HL-60 (cell line): ENCODE data around the gene CAMSAP1.

Experiments
- DNase-seq, 2 experiments: peaks; one replicate each; pipeline ENCODE4 v3.0.0-alpha.2; 2010 to 2020; ENCODE audit warnings: low read depth in 1 of 2, low spot score in 1 of 2
- H3K27ac ChIP-seq: fragments of 250-450 bp; sonication (Bioruptor Pico); replicated peaks from 2 replicates; pipeline ENCODE4 v1.5.1; 2020; ENCODE audit warnings: mild to moderate bottlenecking, moderate library complexity
- H3K27me3 ChIP-seq: fragments of 250-450 bp; sonication (Bioruptor Pico); 2 replicates; pipeline ENCODE4 v1.5.1; 2021; ENCODE audit warnings: mild to moderate bottlenecking, moderate library complexity; ENCODE audit not compliant: insufficient read depth, poor library complexity, severe bottlenecking
- H3K4me3 ChIP-seq: replicated peaks from 2 replicates; pipeline ENCODE4 v1.5.1; 2011; ENCODE audit warnings: mild to moderate bottlenecking, control low read depth, low read length; ENCODE audit not compliant: insufficient read depth
- GABPA ChIP-seq: IDR thresholded peaks from 2 replicates; pipeline ENCODE4 v1.6.1; 2012; ENCODE audit warnings: low read depth
- POLR2AphosphoS5 ChIP-seq: IDR thresholded peaks from 2 replicates; pipeline ENCODE4 v1.6.1; 2012; ENCODE audit warnings: low read depth
- SPI1 ChIP-seq: IDR thresholded peaks from 2 replicates; pipeline ENCODE4 v1.6.1; 2012; ENCODE audit warnings: low read depth, mild to moderate bottlenecking, borderline replicate concordance
- TF ChIP-seq, protein P1 (sequence below): IDR thresholded peaks from 2 replicates; pipeline ENCODE4 v1.6.1; 2012; ENCODE audit warnings: low read depth; ENCODE audit not compliant: insufficient replicate concordance
- TF ChIP-seq, protein P2 (sequence below): IDR thresholded peaks from one replicate; pipeline ENCODE4 v1.5.1; 2011; ENCODE audit warnings: low read length, control low read depth, inconsistent platforms; ENCODE audit not compliant: insufficient read depth

The CAMSAP1 gene

GRCh38 chr9:135761150-135761844 lies 146.0 kb downstream of the CAMSAP1 start:
- TF ChIP-seq, protein P1, sequence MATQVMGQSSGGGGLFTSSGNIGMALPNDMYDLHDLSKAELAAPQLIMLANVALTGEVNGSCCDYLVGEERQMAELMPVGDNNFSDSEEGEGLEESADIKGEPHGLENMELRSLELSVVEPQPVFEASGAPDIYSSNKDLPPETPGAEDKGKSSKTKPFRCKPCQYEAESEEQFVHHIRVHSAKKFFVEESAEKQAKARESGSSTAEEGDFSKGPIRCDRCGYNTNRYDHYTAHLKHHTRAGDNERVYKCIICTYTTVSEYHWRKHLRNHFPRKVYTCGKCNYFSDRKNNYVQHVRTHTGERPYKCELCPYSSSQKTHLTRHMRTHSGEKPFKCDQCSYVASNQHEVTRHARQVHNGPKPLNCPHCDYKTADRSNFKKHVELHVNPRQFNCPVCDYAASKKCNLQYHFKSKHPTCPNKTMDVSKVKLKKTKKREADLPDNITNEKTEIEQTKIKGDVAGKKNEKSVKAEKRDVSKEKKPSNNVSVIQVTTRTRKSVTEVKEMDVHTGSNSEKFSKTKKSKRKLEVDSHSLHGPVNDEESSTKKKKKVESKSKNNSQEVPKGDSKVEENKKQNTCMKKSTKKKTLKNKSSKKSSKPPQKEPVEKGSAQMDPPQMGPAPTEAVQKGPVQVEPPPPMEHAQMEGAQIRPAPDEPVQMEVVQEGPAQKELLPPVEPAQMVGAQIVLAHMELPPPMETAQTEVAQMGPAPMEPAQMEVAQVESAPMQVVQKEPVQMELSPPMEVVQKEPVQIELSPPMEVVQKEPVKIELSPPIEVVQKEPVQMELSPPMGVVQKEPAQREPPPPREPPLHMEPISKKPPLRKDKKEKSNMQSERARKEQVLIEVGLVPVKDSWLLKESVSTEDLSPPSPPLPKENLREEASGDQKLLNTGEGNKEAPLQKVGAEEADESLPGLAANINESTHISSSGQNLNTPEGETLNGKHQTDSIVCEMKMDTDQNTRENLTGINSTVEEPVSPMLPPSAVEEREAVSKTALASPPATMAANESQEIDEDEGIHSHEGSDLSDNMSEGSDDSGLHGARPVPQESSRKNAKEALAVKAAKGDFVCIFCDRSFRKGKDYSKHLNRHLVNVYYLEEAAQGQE, result no peak
- no peak for TF ChIP-seq GABPA
- TF ChIP-seq, protein P2, sequence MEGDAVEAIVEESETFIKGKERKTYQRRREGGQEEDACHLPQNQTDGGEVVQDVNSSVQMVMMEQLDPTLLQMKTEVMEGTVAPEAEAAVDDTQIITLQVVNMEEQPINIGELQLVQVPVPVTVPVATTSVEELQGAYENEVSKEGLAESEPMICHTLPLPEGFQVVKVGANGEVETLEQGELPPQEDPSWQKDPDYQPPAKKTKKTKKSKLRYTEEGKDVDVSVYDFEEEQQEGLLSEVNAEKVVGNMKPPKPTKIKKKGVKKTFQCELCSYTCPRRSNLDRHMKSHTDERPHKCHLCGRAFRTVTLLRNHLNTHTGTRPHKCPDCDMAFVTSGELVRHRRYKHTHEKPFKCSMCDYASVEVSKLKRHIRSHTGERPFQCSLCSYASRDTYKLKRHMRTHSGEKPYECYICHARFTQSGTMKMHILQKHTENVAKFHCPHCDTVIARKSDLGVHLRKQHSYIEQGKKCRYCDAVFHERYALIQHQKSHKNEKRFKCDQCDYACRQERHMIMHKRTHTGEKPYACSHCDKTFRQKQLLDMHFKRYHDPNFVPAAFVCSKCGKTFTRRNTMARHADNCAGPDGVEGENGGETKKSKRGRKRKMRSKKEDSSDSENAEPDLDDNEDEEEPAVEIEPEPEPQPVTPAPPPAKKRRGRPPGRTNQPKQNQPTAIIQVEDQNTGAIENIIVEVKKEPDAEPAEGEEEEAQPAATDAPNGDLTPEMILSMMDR, result no peak
- no peak for TF ChIP-seq SPI1
- TF ChIP-seq POLR2AphosphoS5, result no peak
- Histone ChIP-seq H3K4me3 (no peak overlapping the region), H3K27ac (no peak overlapping the region), H3K27me3 (no peaks in the 10 kb centered on the region)
- no peak for DNase-seq

- Histone ChIP-seq H3K27ac (no peak overlapping the region), H3K4me3 (no peak overlapping the region), H3K27me3 (no peaks in the 10 kb centered on the region)
- no peak for DNase-seq
- TF ChIP-seq GABPA, result no peak
- no peak for TF ChIP-seq POLR2AphosphoS5
- TF ChIP-seq, protein P1, result no peak
- TF ChIP-seq, protein P2, result no peak
- TF ChIP-seq SPI1, result no peak
Observed at GRCh38 chr9:135760465-135760864, 146.9 kb downstream of the CAMSAP1 start.

DNA sequence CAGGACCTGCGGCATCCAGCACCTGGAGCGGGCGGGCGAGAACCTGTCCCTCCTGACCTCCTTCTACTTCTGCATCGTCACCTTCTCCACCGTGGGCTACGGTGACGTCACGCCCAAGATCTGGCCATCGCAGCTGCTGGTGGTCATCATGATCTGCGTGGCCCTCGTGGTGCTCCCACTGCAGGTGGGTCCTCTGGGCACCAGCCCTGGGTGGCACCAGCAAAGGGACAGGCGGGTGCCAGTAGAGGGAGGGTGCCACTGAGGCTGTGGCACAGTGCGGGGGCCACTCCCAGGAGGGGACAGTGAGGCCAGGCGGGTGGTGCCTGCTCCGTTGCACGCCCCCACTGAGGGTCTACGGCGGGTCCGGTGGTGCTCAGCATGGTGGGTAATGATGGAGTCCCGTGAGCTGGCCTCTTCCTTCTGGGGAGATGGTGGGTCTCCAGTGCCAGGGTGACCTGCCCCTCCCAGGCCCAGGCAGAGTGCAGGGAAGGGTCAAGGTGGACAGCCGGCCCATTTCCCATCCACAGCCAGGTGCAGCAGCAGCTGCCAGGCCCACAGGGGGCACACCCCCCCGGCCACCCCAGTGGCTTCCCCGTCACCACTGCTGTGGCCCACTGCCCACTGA lies 147.6 kb downstream of the CAMSAP1 start:
- Histone ChIP-seq H3K27ac (no peak overlapping the region), H3K4me3 (no peak overlapping the region), H3K27me3 (no peaks in the 10 kb centered on the region)
- TF ChIP-seq, protein P2, result no peak
- TF ChIP-seq POLR2AphosphoS5 (no peak), GABPA (no peak), SPI1 (no peak)
- TF ChIP-seq, protein P1, result no peak
- no peak for DNase-seq
